Endothelial cell of umbilical vein (primary cell): ENCODE measurements around the gene TCF7. TPM values are rescaled to one million over a fixed set of nuclear protein-coding genes. Genes with fewer than 3 reads are reported as not detected.

ENCODE experiments used
- BruUV-seq: library from RNA; stranded (reverse); fragments of 400-500 nt; replicated peaks from 2 replicates; lab custom pipeline; 2021; lab: Mats Ljungman, UMichigan
- CTCF ChIA-PET: fragments of 300-600, 350-600 bp; sonication (Branson Sonifier 250); formaldehyde crosslinking; loops from one replicate; lab custom pipeline; 2021; ENCODE audit warnings: antibody characterized with exemption, inconsistent platforms; lab: Charles Lee
- POLR2A ChIA-PET: fragments of 300-600, 350-600 bp; sonication (Branson Sonifier 250); formaldehyde crosslinking; loops from one replicate; lab custom pipeline; 2021; ENCODE audit warnings: antibody characterized with exemption, inconsistent platforms; lab: Charles Lee
- DNase-seq: peaks from one replicate; pipeline ENCODE4 v3.0.0-alpha.2; 2011; ENCODE audit warnings: low read depth, low spot score
- FAIRE-seq: peaks from 2 replicates; lab custom pipeline; 2011; peaks lifted over from hg19 to GRCh38; lab: Jason Lieb, UNC
- H2AFZ ChIP-seq: 2 replicates; pipeline ENCODE4 v1.6.0; 2012; ENCODE audit warnings: low read depth, low read length, control low read depth, inconsistent platforms
- H3K27ac ChIP-seq: 2 replicates; pipeline ENCODE4 v1.5.1; 2011; ENCODE audit warnings: low read depth, mild to moderate bottlenecking, control low read depth, low read length, moderate library complexity; ENCODE audit not compliant: insufficient read depth
- H3K27me3 ChIP-seq, 2 experiments: 2 replicates each; pipeline versions ENCODE4 v1.6.0 to v1.6.1; 2011; ENCODE audit warnings: low read length in 2 of 2, mixed read lengths in 1 of 2; ENCODE audit not compliant: control insufficient read depth in 2 of 2, insufficient read depth in 2 of 2
- H3K36me3 ChIP-seq, 2 experiments: 2 replicates in 1 of 2; 3 replicates in 1 of 2; pipeline ENCODE4 v1.5.1; 2011; ENCODE audit warnings: low read length in 2 of 2, mild to moderate bottlenecking in 1 of 2, moderate library complexity in 1 of 2; ENCODE audit not compliant: control insufficient read depth in 2 of 2, insufficient read depth in 2 of 2; ENCODE audit errors: extremely low read depth in 1 of 2
- H3K4me1 ChIP-seq: 3 replicates; pipeline ENCODE4 v1.5.1; 2011; ENCODE audit warnings: mild to moderate bottlenecking, low read length; ENCODE audit not compliant: control insufficient read depth, insufficient read depth; ENCODE audit errors: extremely low read depth
- H3K4me2 ChIP-seq: 2 replicates; pipeline ENCODE4 v1.6.1; 2011; ENCODE audit warnings: low read length, control low read depth, mixed read lengths; ENCODE audit not compliant: insufficient read depth
- H3K4me3 ChIP-seq, 3 experiments: fragments of 200-600 bp in 1 of 3; sonication (generic), shearing (Covaris generic) in 1 of 3; replicated peaks in 1 of 3; 2 replicates each; pipeline ENCODE4 v1.5.1; 2011 to 2016; ENCODE audit warnings: control low read depth in 3 of 3, low read length in 3 of 3, mild to moderate bottlenecking in 2 of 3, inconsistent platforms in 1 of 3, low read depth in 1 of 3, moderate library complexity in 1 of 3; ENCODE audit not compliant: insufficient read depth in 1 of 3
- H3K79me2 ChIP-seq: 2 replicates; pipeline ENCODE4 v1.6.0; 2012; ENCODE audit warnings: low read length, inconsistent platforms; ENCODE audit not compliant: control insufficient read depth, insufficient read depth
- H3K9ac ChIP-seq: replicated peaks from 2 replicates; pipeline ENCODE3; 2011; ENCODE audit warnings: low read length, control low read depth; ENCODE audit not compliant: insufficient read depth; ENCODE audit errors: extremely low read depth
- H3K9me1 ChIP-seq: replicated peaks from 3 replicates; pipeline ENCODE4 v1.6.0; 2011; ENCODE audit warnings: mild to moderate bottlenecking, low read length; ENCODE audit not compliant: control insufficient read depth, insufficient read depth; ENCODE audit errors: extremely low read depth
- H3K9me3 ChIP-seq: replicated peaks from 2 replicates; pipeline ENCODE4 v1.5.1; 2012; ENCODE audit warnings: low read length, inconsistent platforms; ENCODE audit not compliant: control insufficient read depth, insufficient read depth
- H4K20me1 ChIP-seq: replicated peaks from 2 replicates; pipeline ENCODE3; 2011; ENCODE audit warnings: mild to moderate bottlenecking, low read length; ENCODE audit not compliant: control insufficient read depth, insufficient read depth; ENCODE audit errors: extremely low read depth
- EZH2 ChIP-seq: IDR thresholded peaks from 2 replicates; pipeline ENCODE4 v1.6.1; 2012; ENCODE audit warnings: borderline replicate concordance, low read depth, mild to moderate bottlenecking, moderate library complexity, low read length, inconsistent platforms; ENCODE audit not compliant: severe bottlenecking
- FOS ChIP-seq: IDR thresholded peaks from 2 replicates; pipeline ENCODE4 v1.6.1; 2011; ENCODE audit warnings: mild to moderate bottlenecking, low read length, moderate library complexity, borderline replicate concordance; ENCODE audit not compliant: insufficient read depth
- GATA2 ChIP-seq: IDR thresholded peaks from 2 replicates; pipeline ENCODE4 v1.7.0; 2011; ENCODE audit warnings: low read depth, mild to moderate bottlenecking, moderate library complexity, mixed read lengths, low read length; ENCODE audit not compliant: insufficient read length, insufficient read depth
- JUN ChIP-seq: IDR thresholded peaks from 2 replicates; pipeline ENCODE4 v1.6.1; 2011; ENCODE audit warnings: borderline replicate concordance, low read depth; ENCODE audit not compliant: insufficient read length, insufficient read depth
- MYC ChIP-seq: IDR thresholded peaks from one replicate; pipeline ENCODE4 v1.6.1; 2011; ENCODE audit warnings: mild to moderate bottlenecking, low read depth, low read length
- POLR2A ChIP-seq: IDR thresholded peaks from 2 replicates; pipeline ENCODE4 v1.6.1; 2012; ENCODE audit warnings: low read depth, mild to moderate bottlenecking, control low read depth, low read length
- POLR2AphosphoS5 ChIP-seq: IDR thresholded peaks from 2 replicates; pipeline ENCODE4 v1.6.1; 2012; ENCODE audit warnings: low read depth, mild to moderate bottlenecking, control low read depth, low read length, moderate library complexity; ENCODE audit not compliant: insufficient read depth
- dilution Hi-C: fragments of 300-500 bp; cut with MboI; formaldehyde crosslinking; loops from one replicate; pipeline ENCODE4 v1.15.0; 2019; ENCODE audit warnings: low sequenced_read_pairs; ENCODE audit not compliant: extremely low pct_ligation_motif_present
- intact Hi-C: fragments of 100-400 bp; cut with micrococcal nuclease; formaldehyde crosslinking; loops from one replicate; pipeline ENCODE4 v1.10.0; 2022
- polyA plus RNA-seq, 4 experiments: library from polyadenylated mRNA; depleted of rRNA in 3 of 4; stranded (reverse) in 3 of 4; unstranded in 1 of 4; fragments of >200 nt; gene quantifications; 2 replicates each; pipeline versions ENCODE4 v1.2.1 to v1.2.3, GENCODE V29; 2011 to 2012; ENCODE audit warnings: missing spikeins in 1 of 4
- total RNA-seq: library from RNA; stranded (reverse); gene quantifications from 2 replicates; pipeline ENCODE4 v1.2.3, GENCODE V29; 2021
- TF ChIP-seq, protein P1 (sequence below), 2 donors: IDR thresholded peaks; 1 replicate in 1 of 2; 2 replicates in 1 of 2; pipeline ENCODE4 v1.5.1; 2011; ENCODE audit warnings: low read length in 2 of 2, mild to moderate bottlenecking in 2 of 2, moderate library complexity in 2 of 2, control low read depth in 1 of 2, inconsistent platforms in 1 of 2, low read depth in 1 of 2; ENCODE audit not compliant: insufficient read depth in 1 of 2; ENCODE audit errors: extremely low read depth in 1 of 2
- TF ChIP-seq, protein P2 (sequence below): IDR thresholded peaks from 2 replicates; pipeline ENCODE4 v1.6.1; 2011; ENCODE audit not compliant: insufficient read depth, insufficient read length

The TCF7 gene
- total and polyA plus RNA-seq, 2 donors (not counting 3 experiments of a cell fraction or from before 2014, with no cell fraction given), result 1.8 to 2.5 TPM

DNA sequence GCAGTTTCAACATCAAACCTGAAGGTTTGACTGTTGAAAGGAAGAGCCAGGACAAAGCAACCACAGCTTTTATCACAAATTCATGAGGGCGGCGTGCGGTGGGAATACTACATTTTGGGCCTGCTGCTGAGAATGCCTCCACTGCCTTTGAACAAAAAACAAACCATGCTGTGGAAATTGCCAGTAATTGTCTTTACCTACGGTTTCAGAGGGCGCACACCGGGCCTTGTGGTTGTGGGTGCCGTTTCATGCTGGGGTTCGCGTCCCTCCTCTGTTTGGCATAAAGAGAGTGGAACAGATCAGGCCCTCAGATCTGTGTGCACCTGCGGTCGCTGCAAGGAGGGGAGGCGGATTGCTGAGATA lies 27.6 kb upstream of the TCF7 start:
- Histone ChIP-seq H3K4me2 (no peak overlapping the region), H3K36me3 (no peaks in the 10 kb centered on the region), H4K20me1 (no peaks in the 10 kb centered on the region), H3K4me1 (no peaks in the 10 kb centered on the region), H3K27ac (no peak overlapping the region), H3K9ac (no peak overlapping the region), H3K9me1 (no peaks in the 10 kb centered on the region), H3K79me2 (no peaks in the 10 kb centered on the region), H2AFZ (no peak overlapping the region), H3K27me3 (peaks cover 9 to 12% of the 10 kb centered on the region in 2 experiments), H3K4me3 (no peak overlapping the region), H3K9me3 (no peaks in the 10 kb centered on the region)
- ChIA-PET POLR2A (no interaction called here), CTCF (no interaction called here)
- FAIRE-seq, result no peak
- dilution Hi-C loops, result no loop called here
- BruUV-seq, result no TSS peak
- TF ChIP-seq, protein P1, sequence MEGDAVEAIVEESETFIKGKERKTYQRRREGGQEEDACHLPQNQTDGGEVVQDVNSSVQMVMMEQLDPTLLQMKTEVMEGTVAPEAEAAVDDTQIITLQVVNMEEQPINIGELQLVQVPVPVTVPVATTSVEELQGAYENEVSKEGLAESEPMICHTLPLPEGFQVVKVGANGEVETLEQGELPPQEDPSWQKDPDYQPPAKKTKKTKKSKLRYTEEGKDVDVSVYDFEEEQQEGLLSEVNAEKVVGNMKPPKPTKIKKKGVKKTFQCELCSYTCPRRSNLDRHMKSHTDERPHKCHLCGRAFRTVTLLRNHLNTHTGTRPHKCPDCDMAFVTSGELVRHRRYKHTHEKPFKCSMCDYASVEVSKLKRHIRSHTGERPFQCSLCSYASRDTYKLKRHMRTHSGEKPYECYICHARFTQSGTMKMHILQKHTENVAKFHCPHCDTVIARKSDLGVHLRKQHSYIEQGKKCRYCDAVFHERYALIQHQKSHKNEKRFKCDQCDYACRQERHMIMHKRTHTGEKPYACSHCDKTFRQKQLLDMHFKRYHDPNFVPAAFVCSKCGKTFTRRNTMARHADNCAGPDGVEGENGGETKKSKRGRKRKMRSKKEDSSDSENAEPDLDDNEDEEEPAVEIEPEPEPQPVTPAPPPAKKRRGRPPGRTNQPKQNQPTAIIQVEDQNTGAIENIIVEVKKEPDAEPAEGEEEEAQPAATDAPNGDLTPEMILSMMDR (IDR thresholded peaks at IDR 0.05; ENCODE audit: extremely low read depth in 1 of 2, insufficient read depth in 1 of 2, low read depth in 1 of 2, low read length in 2 of 2), result no peak
- TF ChIP-seq FOS (no peak), MYC (no peak), EZH2 (no peak), POLR2A (no peak), JUN (no peak), GATA2 (no peak), POLR2AphosphoS5 (no peak)
- TF ChIP-seq, protein P2, sequence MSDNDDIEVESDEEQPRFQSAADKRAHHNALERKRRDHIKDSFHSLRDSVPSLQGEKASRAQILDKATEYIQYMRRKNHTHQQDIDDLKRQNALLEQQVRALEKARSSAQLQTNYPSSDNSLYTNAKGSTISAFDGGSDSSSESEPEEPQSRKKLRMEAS, result no peak
- DNase-seq, result no peak
- intact Hi-C loops, result no loop called here
